NT2/D1 (cell line): ENCODE data around the gene GABRA4.

Source experiments
- DNase-seq: peaks from one replicate; pipeline ENCODE4 v3.0.0-alpha.2; 2011; ENCODE audit warnings: low read depth, low spot score
- H3K27me3 ChIP-seq: 2 replicates; pipeline ENCODE4 v1.6.0; 2011; ENCODE audit warnings: mild to moderate bottlenecking; ENCODE audit not compliant: insufficient read length, insufficient read depth
- H3K36me3 ChIP-seq: 2 replicates; pipeline ENCODE4 v1.6.1; 2011; ENCODE audit warnings: mild to moderate bottlenecking, low read length, mixed read lengths; ENCODE audit not compliant: insufficient read depth, insufficient read length
- H3K4me1 ChIP-seq: 2 replicates; pipeline ENCODE4 v1.5.1; 2011; ENCODE audit not compliant: insufficient read depth, insufficient read length
- H3K4me3 ChIP-seq: 2 replicates; pipeline ENCODE4 v1.5.1; 2011; ENCODE audit warnings: low read depth; ENCODE audit not compliant: insufficient read length
- H3K9ac ChIP-seq: 2 replicates; pipeline ENCODE4 v1.6.0; 2011; ENCODE audit warnings: low read depth; ENCODE audit not compliant: insufficient read length
- H3K9me3 ChIP-seq: 2 replicates; pipeline ENCODE4 v1.5.1; 2011; ENCODE audit warnings: mild to moderate bottlenecking, low read length; ENCODE audit not compliant: insufficient read depth
- SUZ12 ChIP-seq: IDR thresholded peaks from 2 replicates; pipeline ENCODE4 v1.6.1; 2011; ENCODE audit not compliant: insufficient read length, insufficient read depth; ENCODE audit errors: extremely low read depth
- YY1 ChIP-seq: IDR thresholded peaks from 2 replicates; pipeline ENCODE4 v1.6.1; 2011; ENCODE audit not compliant: insufficient read length, insufficient read depth
- ZNF274 ChIP-seq: IDR thresholded peaks from 2 replicates; pipeline ENCODE4 v1.6.1; 2011; ENCODE audit warnings: mild to moderate bottlenecking, low read depth, low read length

The GABRA4 gene

GRCh38 chr4:46927201-46927600 is 66.2 kb downstream of the GABRA4 start:
- no peak overlapping the region for H3K9ac ChIP-seq
- TF ChIP-seq SUZ12 (no peak), ZNF274 (no peak)
- no peaks in the 10 kb centered on the region for H3K4me1 ChIP-seq
- H3K9me3 ChIP-seq, result no peaks in the 10 kb centered on the region
- H3K27me3 ChIP-seq, result no peaks in the 10 kb centered on the region
- DNase-seq, result no peak
- H3K4me3 ChIP-seq, result no peak overlapping the region
- H3K36me3 ChIP-seq, result no peaks in the 10 kb centered on the region

GRCh38 chr4:46924789-46925529 is 68.4 kb downstream of the GABRA4 start:
- Histone ChIP-seq H3K27me3 (no peaks in the 10 kb centered on the region), H3K9ac (no peak overlapping the region), H3K36me3 (no peaks in the 10 kb centered on the region), H3K9me3 (no peaks in the 10 kb centered on the region), H3K4me1 (no peaks in the 10 kb centered on the region), H3K4me3 (no peak overlapping the region)
- TF ChIP-seq YY1, result no peak
- no peak for DNase-seq

GRCh38 chr4:46922205-46922604 is 71.2 kb downstream of the GABRA4 start:
- H3K4me3 ChIP-seq, result no peak overlapping the region
- DNase-seq, result no peak

GRCh38 chr4:46909078-46909477 is 84.3 kb downstream of the GABRA4 start, which contains the start of gene COX7B2:
COX7B2 (minus strand) TSS chr4:46909245; CDS start chr4:46735192, 174,053 bp downstream.
- no peak within 1 kb of the TSS for H3K4me3 ChIP-seq
- H3K9ac ChIP-seq, result no peak within 1 kb of the TSS
- H3K27me3 ChIP-seq, result no peaks in the 10 kb centered on the region
- TF ChIP-seq YY1, result no peak
- no peak for TF ChIP-seq SUZ12
- TF ChIP-seq ZNF274, result no peak
- H3K36me3 ChIP-seq, result no peaks in the 10 kb centered on the region
- H3K9me3 ChIP-seq, result no peaks in the 10 kb centered on the region
- no peaks in the 10 kb centered on the region for H3K4me1 ChIP-seq
- DNase-seq, result no peak

More at GRCh38 chr4:46922205-46922604, 71.2 kb downstream of the GABRA4 start:
- TF ChIP-seq ZNF274 (no peak), YY1 (no peak), SUZ12 (no peak)
- Histone ChIP-seq H3K36me3 (no peaks in the 10 kb centered on the region), H3K9ac (no peak overlapping the region), H3K9me3 (no peaks in the 10 kb centered on the region), H3K4me1 (no peaks in the 10 kb centered on the region), H3K27me3 (no peaks in the 10 kb centered on the region)

- no peaks in the 10 kb centered on the region for H3K4me1 ChIP-seq
- DNase-seq, result no peak
- no peaks in the 10 kb centered on the region for H3K9me3 ChIP-seq
- H3K9ac ChIP-seq, result no peak overlapping the region
- no peak overlapping the region for H3K4me3 ChIP-seq
- TF ChIP-seq ZNF274, result no peak
- no peak for TF ChIP-seq SUZ12
- no peak for TF ChIP-seq YY1
- no peaks in the 10 kb centered on the region for H3K27me3 ChIP-seq
- H3K36me3 ChIP-seq, result no peaks in the 10 kb centered on the region
Observed at GRCh38 chr4:46908148-46908547, 85.2 kb downstream of the GABRA4 start.

GRCh38 chr4:46900082-46900481 is 93.3 kb downstream of the GABRA4 start:
- no peaks in the 10 kb centered on the region for H3K9me3 ChIP-seq
- no peaks in the 10 kb centered on the region for H3K27me3 ChIP-seq
- no peak overlapping the region for H3K9ac ChIP-seq
- no peak overlapping the region for H3K4me3 ChIP-seq
- no peaks in the 10 kb centered on the region for H3K4me1 ChIP-seq
- DNase-seq, result no peak
- TF ChIP-seq SUZ12, result no peak
- TF ChIP-seq ZNF274, result no peak
- no peak for TF ChIP-seq YY1
- H3K36me3 ChIP-seq, result no peaks in the 10 kb centered on the region

GRCh38 chr4:46894826-46895225 is 98.6 kb downstream of the GABRA4 start:
- Histone ChIP-seq H3K4me3 (no peak overlapping the region), H3K9ac (no peak overlapping the region), H3K36me3 (no peaks in the 10 kb centered on the region), H3K9me3 (no peaks in the 10 kb centered on the region), H3K4me1 (no peaks in the 10 kb centered on the region), H3K27me3 (no peaks in the 10 kb centered on the region)
- DNase-seq, result no peak
- TF ChIP-seq YY1 (no peak), ZNF274 (no peak), SUZ12 (no peak)
